HL-60/S4 treated with phorbol 12-myristate 13-acetate at 8.2 ng/mL for 4 days and 3 days (cell line): ENCODE results near the gene SALL1.

Source experiments
- in situ Hi-C: fragments of 300-500 bp; cut with MboI; formaldehyde crosslinking; loops from 2 replicates; pipeline ENCODE4 v1.15.0; 2022; ENCODE audit warnings: low sequenced_read_pairs

The SALL1 gene

GRCh38 chr16:51157698-51158097 lies 6.6 kb upstream of the SALL1 start:
- in situ Hi-C loops: no loop called here

- in situ Hi-C loops: no loop called here
These were observed 5.7 kb upstream of the SALL1 start for GRCh38 chr16:51156807-51157200.

- in situ Hi-C loops: no loop called here
These were observed 5.0 kb upstream of the SALL1 start for GRCh38 chr16:51155820-51156806.

GRCh38 chr16:51155199-51155607 lies 4.1 kb upstream of the SALL1 start:
- in situ Hi-C loops: no loop called here

- in situ Hi-C loops: no loop called here
These were observed 3.5 kb upstream of the SALL1 start for GRCh38 chr16:51154271-51155171.

GRCh38 chr16:51153577-51154031 lies 2.5 kb upstream of the SALL1 start:
- in situ Hi-C loops: no loop called here

GRCh38 chr16:51152691-51153576 lies 1.9 kb upstream of the SALL1 start:
- in situ Hi-C loops: no loop called here

- in situ Hi-C loops: no loop called here
These were observed 1.0 kb upstream of the SALL1 start for GRCh38 chr16:51151961-51152663.

- in situ Hi-C loops: no loop called here
These were observed 428 bp upstream of the SALL1 start for GRCh38 chr16:51151435-51151960.

- in situ Hi-C loops: no loop called here
These were observed 744 bp downstream of the SALL1 start for GRCh38 chr16:51150165-51150887.

GRCh38 chr16:51149721-51150164 lies 1.3 kb downstream of the SALL1 start:
- in situ Hi-C loops: no loop called here

GRCh38 chr16:51149251-51149661 lies 1.8 kb downstream of the SALL1 start:
- in situ Hi-C loops: no loop called here

- in situ Hi-C loops: no loop called here
These were observed 2.3 kb downstream of the SALL1 start for GRCh38 chr16:51148678-51149228.

- in situ Hi-C loops: no loop called here
These were observed 3.0 kb downstream of the SALL1 start for GRCh38 chr16:51147776-51148677.

GRCh38 chr16:51146256-51146924 lies 4.7 kb downstream of the SALL1 start:
- in situ Hi-C loops: no loop called here

- in situ Hi-C loops: no loop called here
These were observed 6.9 kb downstream of the SALL1 start for GRCh38 chr16:51144203-51144602.
